Calu3 (cell line): ENCODE data around the gene TRABD2B. TPM values are rescaled to one million over a fixed set of nuclear protein-coding genes. Genes with fewer than 3 reads are reported as not detected.

Source experiments
- BruUV-seq: library from RNA; stranded (reverse); fragments of 400-500 nt; replicated peaks from 2 replicates; lab custom pipeline; 2021; lab: Mats Ljungman, UMichigan
- CTCF ChIA-PET: fragments of 300-600 bp; sonication (Branson Sonifier 250); formaldehyde crosslinking; loops from one replicate; lab custom pipeline; 2022; ENCODE audit warnings: antibody characterized with exemption; lab: Charles Lee
- DNase-seq: peaks from one replicate; pipeline ENCODE4 v3.0.0; 2022
- H3K27ac Mint-ChIP-seq: one replicate; pipeline ENCODE4 v1.8.0; 2022; ENCODE audit warnings: mixed read lengths; ENCODE audit not compliant: unreplicated experiment
- H3K27me3 Mint-ChIP-seq: one replicate; pipeline ENCODE4 v1.8.0; 2022; ENCODE audit warnings: mixed read lengths; ENCODE audit not compliant: unreplicated experiment
- H3K36me3 Mint-ChIP-seq: one replicate; pipeline ENCODE4 v1.8.0; 2022; ENCODE audit warnings: mild to moderate bottlenecking, moderate library complexity, mixed read lengths; ENCODE audit not compliant: insufficient read depth, unreplicated experiment
- H3K4me1 Mint-ChIP-seq: one replicate; pipeline ENCODE4 v1.8.0; 2022; ENCODE audit warnings: mild to moderate bottlenecking, low read depth, mixed read lengths; ENCODE audit not compliant: unreplicated experiment
- H3K4me3 Mint-ChIP-seq: one replicate; pipeline ENCODE4 v1.8.0; 2022; ENCODE audit warnings: mild to moderate bottlenecking, low read depth, moderate library complexity, mixed read lengths; ENCODE audit not compliant: unreplicated experiment
- H3K9me3 Mint-ChIP-seq: one replicate; pipeline ENCODE4 v1.8.0; 2022; ENCODE audit warnings: low read depth, mixed read lengths; ENCODE audit not compliant: unreplicated experiment
- intact Hi-C: fragments of 100-400 bp; cut with micrococcal nuclease; formaldehyde crosslinking; loops from one replicate; pipeline ENCODE4 v1.10.0; 2022; ENCODE audit not compliant: unreplicated experiment
- total RNA-seq: library from RNA; stranded (reverse); gene quantifications from 2 replicates; pipeline ENCODE4 v1.2.3, GENCODE V29; 2022
- TF ChIP-seq, protein P1 (sequence below): fragments of 200-600 bp; IDR thresholded peaks from one replicate; pipeline ENCODE4 v1.8.0; 2022; ENCODE audit warnings: antibody characterized with exemption; ENCODE audit not compliant: unreplicated experiment

The TRABD2B gene
- total RNA-seq, 1 experiment from 2014 or later: 0.42 TPM

DNA sequence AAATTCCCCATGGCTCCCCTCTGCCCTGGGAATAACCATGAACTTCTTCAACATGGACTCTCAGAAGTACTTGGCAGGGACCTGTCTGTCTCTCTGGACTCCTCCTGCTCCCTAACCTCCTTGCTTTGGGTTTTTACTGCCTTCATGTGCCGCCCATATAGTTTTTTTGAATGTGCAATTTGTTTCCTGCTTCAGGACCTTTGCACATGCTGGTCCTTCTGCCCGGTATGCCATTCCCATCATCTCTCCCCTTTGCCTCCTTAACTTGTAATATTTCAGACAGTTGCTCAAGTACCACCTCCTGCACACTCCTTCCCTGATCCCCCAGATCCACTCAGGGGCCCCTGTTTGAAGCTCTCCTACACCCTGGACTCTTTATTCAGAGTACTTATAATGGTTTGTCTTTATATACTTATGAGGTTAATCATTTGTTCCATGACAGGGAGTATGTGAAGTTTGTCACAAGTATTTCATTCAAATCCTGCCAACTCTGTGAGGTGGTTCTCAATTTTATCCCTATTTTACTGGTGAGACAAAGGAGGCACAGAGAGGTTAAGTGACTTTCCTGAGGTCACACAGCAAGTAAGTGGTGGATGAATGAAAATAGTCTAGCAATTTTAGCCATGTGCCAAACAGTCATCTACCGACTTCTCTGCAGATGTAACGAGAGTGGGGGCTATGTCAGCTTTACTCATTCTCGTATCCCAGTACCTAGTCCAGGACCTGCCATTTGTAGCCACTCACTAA, 180.7 kb downstream of the TRABD2B start:
- no peaks in the 10 kb centered on the region for H3K9me3 Mint-ChIP-seq
- no peak for DNase-seq
- no TSS peak for BruUV-seq
- intact Hi-C loops: no loop called here
- no peak overlapping the region for H3K4me3 Mint-ChIP-seq
- no peaks in the 10 kb centered on the region for H3K36me3 Mint-ChIP-seq
- H3K27me3 Mint-ChIP-seq: peaks cover 27% of the 10 kb centered on the region
- CTCF ChIA-PET: no interaction called here
- H3K27ac Mint-ChIP-seq: no peak overlapping the region
- TF ChIP-seq, protein P1, sequence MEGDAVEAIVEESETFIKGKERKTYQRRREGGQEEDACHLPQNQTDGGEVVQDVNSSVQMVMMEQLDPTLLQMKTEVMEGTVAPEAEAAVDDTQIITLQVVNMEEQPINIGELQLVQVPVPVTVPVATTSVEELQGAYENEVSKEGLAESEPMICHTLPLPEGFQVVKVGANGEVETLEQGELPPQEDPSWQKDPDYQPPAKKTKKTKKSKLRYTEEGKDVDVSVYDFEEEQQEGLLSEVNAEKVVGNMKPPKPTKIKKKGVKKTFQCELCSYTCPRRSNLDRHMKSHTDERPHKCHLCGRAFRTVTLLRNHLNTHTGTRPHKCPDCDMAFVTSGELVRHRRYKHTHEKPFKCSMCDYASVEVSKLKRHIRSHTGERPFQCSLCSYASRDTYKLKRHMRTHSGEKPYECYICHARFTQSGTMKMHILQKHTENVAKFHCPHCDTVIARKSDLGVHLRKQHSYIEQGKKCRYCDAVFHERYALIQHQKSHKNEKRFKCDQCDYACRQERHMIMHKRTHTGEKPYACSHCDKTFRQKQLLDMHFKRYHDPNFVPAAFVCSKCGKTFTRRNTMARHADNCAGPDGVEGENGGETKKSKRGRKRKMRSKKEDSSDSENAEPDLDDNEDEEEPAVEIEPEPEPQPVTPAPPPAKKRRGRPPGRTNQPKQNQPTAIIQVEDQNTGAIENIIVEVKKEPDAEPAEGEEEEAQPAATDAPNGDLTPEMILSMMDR: no peak
- no peaks in the 10 kb centered on the region for H3K4me1 Mint-ChIP-seq

- no peak overlapping the region for H3K4me3 Mint-ChIP-seq
- intact Hi-C loops: no loop called here
- BruUV-seq: no TSS peak
- TF ChIP-seq, protein P1: no peak
- no peaks in the 10 kb centered on the region for H3K4me1 Mint-ChIP-seq
- no peaks in the 10 kb centered on the region for H3K36me3 Mint-ChIP-seq
- CTCF ChIA-PET: no interaction called here
- no peak overlapping the region for H3K27ac Mint-ChIP-seq
- peaks cover 27% of the 10 kb centered on the region for H3K27me3 Mint-ChIP-seq
- no peak for DNase-seq
- H3K9me3 Mint-ChIP-seq: no peaks in the 10 kb centered on the region
Measured at GRCh38 chr1:47814612-47815395, 182.4 kb downstream of the TRABD2B start.

GRCh38 chr1:47813970-47814369, 183.2 kb downstream of the TRABD2B start:
- peaks cover 27% of the 10 kb centered on the region for H3K27me3 Mint-ChIP-seq
- no peak overlapping the region for H3K4me3 Mint-ChIP-seq
- intact Hi-C loops: no loop called here
- no peaks in the 10 kb centered on the region for H3K9me3 Mint-ChIP-seq
- H3K36me3 Mint-ChIP-seq: no peaks in the 10 kb centered on the region
- no peak for DNase-seq
- CTCF ChIA-PET: no interaction called here
- TF ChIP-seq, protein P1: no peak
- no TSS peak for BruUV-seq
- H3K4me1 Mint-ChIP-seq: no peaks in the 10 kb centered on the region
- no peak overlapping the region for H3K27ac Mint-ChIP-seq

- BruUV-seq: no TSS peak
- peaks cover 27% of the 10 kb centered on the region for H3K27me3 Mint-ChIP-seq
- no peaks in the 10 kb centered on the region for H3K9me3 Mint-ChIP-seq
- no peak for DNase-seq
- H3K4me1 Mint-ChIP-seq: no peaks in the 10 kb centered on the region
- H3K27ac Mint-ChIP-seq: no peak overlapping the region
- TF ChIP-seq, protein P1: no peak
- intact Hi-C loops: no loop called here
- H3K4me3 Mint-ChIP-seq: no peak overlapping the region
- CTCF ChIA-PET: no interaction called here
- H3K36me3 Mint-ChIP-seq: no peaks in the 10 kb centered on the region
Measured at GRCh38 chr1:47812904-47813514, 184.2 kb downstream of the TRABD2B start.
